NOMO-1 treated with DMSO at 0.1 percent for 48 hours (cell line): Measurements from ENCODE around the gene ABCA12.

ENCODE experiments used
- DNase-seq: peaks from one replicate; lab custom pipeline; 2025; ENCODE audit not compliant: unreplicated experiment; lab: John Stamatoyannopoulos, UW

The ABCA12 gene

DNA sequence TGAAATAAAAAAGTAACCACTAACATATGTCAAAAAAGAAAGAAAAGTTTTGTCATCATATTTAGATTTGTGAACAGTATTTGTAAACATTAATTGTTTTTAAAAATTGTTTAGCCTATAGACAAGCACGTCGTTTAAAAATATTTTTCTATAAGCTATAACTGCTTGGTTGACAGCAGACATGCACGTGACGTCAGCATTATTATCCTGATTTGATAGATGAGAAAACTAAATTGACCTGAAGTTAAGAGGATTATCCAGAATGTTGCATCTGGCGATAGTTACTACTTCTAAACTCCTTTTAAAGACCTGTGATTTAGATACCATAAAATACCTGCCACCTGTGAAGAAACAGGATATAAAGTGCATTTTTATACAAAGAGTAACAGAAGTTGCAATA lies 172.0 kb downstream of the ABCA12 start:
- no peak for DNase-seq

- DNase-seq, result no peak
These were observed 177.7 kb downstream of the ABCA12 start for GRCh38 chr2:214960677-214961076.

GRCh38 chr2:214946949-214947348 lies 191.5 kb downstream of the ABCA12 start:
- DNase-seq, result peak; percentile 8

DNA sequence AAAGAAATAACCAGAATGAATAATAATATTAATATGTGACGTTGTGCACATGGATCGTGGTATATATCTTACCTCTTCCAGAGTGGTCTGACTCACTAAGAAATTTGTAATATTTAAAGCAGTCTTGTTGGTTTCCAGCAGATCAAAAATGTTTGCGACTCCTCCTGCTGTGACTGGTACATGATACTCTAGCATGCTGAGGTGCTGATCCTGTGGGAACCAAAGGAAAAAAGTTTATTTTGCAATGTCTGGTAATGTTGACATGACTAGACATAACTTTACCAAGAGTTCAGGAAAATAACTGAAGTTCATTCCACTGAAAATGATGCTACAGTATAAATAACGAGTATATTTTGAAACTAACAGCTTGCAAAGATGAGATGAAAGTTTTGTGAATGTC lies 204.4 kb downstream of the ABCA12 start:
- no peak for DNase-seq

- DNase-seq, result no peak
These were observed 233.8 kb downstream of the ABCA12 start for GRCh38 chr2:214904634-214905033.

DNA sequence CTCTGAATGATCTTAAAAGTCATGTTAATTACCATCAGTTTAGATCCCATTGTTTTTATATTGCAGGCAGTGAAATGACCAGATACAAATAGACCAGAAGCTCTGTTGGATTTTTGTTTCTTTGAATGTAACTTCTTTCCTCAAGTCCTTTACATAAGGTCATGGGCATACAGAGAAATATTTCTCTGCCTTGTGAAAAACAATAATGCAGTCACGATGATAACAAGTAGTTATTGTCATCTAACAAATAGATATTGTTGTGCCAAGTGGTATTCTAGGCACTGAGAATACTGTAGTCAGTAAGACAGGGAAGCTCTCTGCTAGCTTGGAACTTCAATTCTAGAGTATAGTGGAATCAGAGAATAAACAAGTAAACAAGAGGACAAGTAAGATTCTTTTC lies 234.2 kb downstream of the ABCA12 start:
- DNase-seq, result no peak

DNA sequence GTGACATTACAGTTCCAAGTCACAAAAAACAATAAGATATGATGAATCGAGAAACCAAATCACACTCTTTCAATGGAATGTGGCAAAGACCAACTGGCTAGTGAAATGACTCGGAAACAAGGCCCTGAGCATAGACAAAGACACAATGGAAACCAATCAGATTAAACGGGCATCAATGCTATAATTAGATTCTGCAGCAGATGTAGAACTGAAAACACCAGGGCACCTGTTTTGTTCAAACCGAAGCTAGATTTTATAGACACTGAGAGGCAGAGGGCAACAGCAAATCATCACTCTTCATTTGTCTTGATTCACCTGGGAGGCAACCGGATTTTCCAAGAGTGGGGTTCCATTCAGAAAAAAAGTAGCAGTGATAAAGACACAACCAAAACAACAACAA lies 236.1 kb downstream of the ABCA12 start:
- DNase-seq, result no peak

GRCh38 chr2:214899751-214900150 lies 238.7 kb downstream of the ABCA12 start:
- DNase-seq, result no peak

- DNase-seq, result no peak
These were observed 242.2 kb downstream of the ABCA12 start for GRCh38 chr2:214896274-214896673.

- no peak for DNase-seq
These were observed 243.0 kb downstream of the ABCA12 start for GRCh38 chr2:214895469-214895868.

- no peak for DNase-seq
These were observed 249.1 kb downstream of the ABCA12 start for GRCh38 chr2:214889301-214889700.

- no peak for DNase-seq
These were observed 256.7 kb downstream of the ABCA12 start for GRCh38 chr2:214881647-214882202.
